Parathyroid adenoma (tissue), 2 donors: ENCODE measurements around the gene MX1.

ENCODE experiments used
- H2AFZ ChIP-seq: fragments of 300-600 bp; sonication (generic); one replicate; pipeline ENCODE4 v1.7.0; 2017; ENCODE audit warnings: antibody characterized with exemption, mild to moderate bottlenecking
- H3K27ac ChIP-seq: fragments of 300-600 bp; sonication (generic); one replicate; pipeline ENCODE4 v1.7.0; 2017
- H3K27me3 ChIP-seq: fragments of 300-600 bp; sonication (generic); one replicate; pipeline ENCODE4 v1.7.0; 2017; ENCODE audit warnings: low read length; ENCODE audit not compliant: control insufficient read depth, insufficient read depth
- H3K36me3 ChIP-seq: fragments of 300-600 bp; sonication (generic); one replicate; pipeline ENCODE4 v1.7.0; 2017; ENCODE audit warnings: low read length; ENCODE audit not compliant: control insufficient read depth, insufficient read depth
- H3K4me1 ChIP-seq: fragments of 300-600 bp; sonication (generic); one replicate; pipeline ENCODE4 v1.7.0; 2017; ENCODE audit warnings: control low read depth
- H3K4me2 ChIP-seq: fragments of 300-600 bp; sonication (generic); one replicate; pipeline ENCODE4 v1.7.0; 2017; ENCODE audit warnings: low read length
- H3K4me3 ChIP-seq: fragments of 300-600 bp; sonication (generic); one replicate; pipeline ENCODE4 v1.7.0; 2017; ENCODE audit warnings: low read depth, low read length
- H3K79me2 ChIP-seq: fragments of 300-600 bp; sonication (generic); one replicate; pipeline ENCODE4 v1.7.0; 2017; ENCODE audit warnings: control low read depth
- H3K9ac ChIP-seq: fragments of 300-600 bp; sonication (generic); one replicate; pipeline ENCODE4 v1.7.0; 2017; ENCODE audit warnings: mild to moderate bottlenecking
- H3K9me3 ChIP-seq: fragments of 300-600 bp; sonication (generic); one replicate; pipeline ENCODE4 v1.7.0; 2017; ENCODE audit warnings: low read length; ENCODE audit not compliant: control insufficient read depth
- CTCF ChIP-seq: fragments of 300-600 bp; sonication (generic); IDR thresholded peaks from one replicate; pipeline ENCODE4 v1.7.0; 2017; ENCODE audit warnings: antibody characterized with exemption, mild to moderate bottlenecking
- donor health status: primary hyperparathyroidism.

The MX1 gene

GRCh38 chr21:41490330-41490729, 64.3 kb downstream of the MX1 start:
- no peaks in the 10 kb centered on the region for H3K36me3 ChIP-seq
- H3K9me3 ChIP-seq = no peaks in the 10 kb centered on the region
- H2AFZ ChIP-seq = no peak overlapping the region
- no peak overlapping the region for H3K9ac ChIP-seq
- no peak overlapping the region for H3K27ac ChIP-seq
- H3K4me3 ChIP-seq = no peak overlapping the region
- H3K27me3 ChIP-seq = no peaks in the 10 kb centered on the region
- H3K79me2 ChIP-seq = no peaks in the 10 kb centered on the region
- H3K4me1 ChIP-seq = no peaks in the 10 kb centered on the region
- no peak overlapping the region for H3K4me2 ChIP-seq
- TF ChIP-seq CTCF = no peak

GRCh38 chr21:41491412-41491811, 65.4 kb downstream of the MX1 start:
- H3K4me3 ChIP-seq = no peak overlapping the region
- no peak overlapping the region for H3K4me2 ChIP-seq
- no peaks in the 10 kb centered on the region for H3K79me2 ChIP-seq
- no peaks in the 10 kb centered on the region for H3K4me1 ChIP-seq
- H3K9me3 ChIP-seq = no peaks in the 10 kb centered on the region
- H2AFZ ChIP-seq = no peak overlapping the region
- TF ChIP-seq CTCF = no peak
- no peak overlapping the region for H3K9ac ChIP-seq
- no peaks in the 10 kb centered on the region for H3K36me3 ChIP-seq
- no peaks in the 10 kb centered on the region for H3K27me3 ChIP-seq
- H3K27ac ChIP-seq = no peak overlapping the region

- Histone ChIP-seq H3K4me3 (no peak overlapping the region), H3K27ac (no peak overlapping the region), H3K4me1 (no peaks in the 10 kb centered on the region), H3K9ac (no peak overlapping the region), H3K79me2 (no peaks in the 10 kb centered on the region), H3K36me3 (no peaks in the 10 kb centered on the region), H3K9me3 (no peaks in the 10 kb centered on the region), H3K27me3 (no peaks in the 10 kb centered on the region), H3K4me2 (no peak overlapping the region), H2AFZ (no peak overlapping the region)
- TF ChIP-seq CTCF = no peak
These were observed 68.2 kb downstream of the MX1 start for GRCh38 chr21:41494242-41494641.

- H3K27ac ChIP-seq = no peak overlapping the region
- no peak for TF ChIP-seq CTCF
- no peaks in the 10 kb centered on the region for H3K36me3 ChIP-seq
- no peaks in the 10 kb centered on the region for H3K27me3 ChIP-seq
- no peaks in the 10 kb centered on the region for H3K4me1 ChIP-seq
- no peak overlapping the region for H3K4me3 ChIP-seq
- no peak overlapping the region for H3K9ac ChIP-seq
- no peaks in the 10 kb centered on the region for H3K79me2 ChIP-seq
- H3K4me2 ChIP-seq = peak overlapping the region; percentile 37
- no peak overlapping the region for H2AFZ ChIP-seq
- no peaks in the 10 kb centered on the region for H3K9me3 ChIP-seq
These were observed 71.0 kb downstream of the MX1 start for GRCh38 chr21:41497008-41497407.

GRCh38 chr21:41497788-41498187, 71.7 kb downstream of the MX1 start:
- no peak for TF ChIP-seq CTCF
- no peak overlapping the region for H3K27ac ChIP-seq

More at GRCh38 chr21:41497788-41498187, 71.7 kb downstream of the MX1 start:
- H3K27me3 ChIP-seq = no peaks in the 10 kb centered on the region
- no peak overlapping the region for H2AFZ ChIP-seq
- no peaks in the 10 kb centered on the region for H3K36me3 ChIP-seq
- no peak overlapping the region for H3K4me2 ChIP-seq
- no peak overlapping the region for H3K4me3 ChIP-seq
- H3K9ac ChIP-seq = no peak overlapping the region
- H3K9me3 ChIP-seq = no peaks in the 10 kb centered on the region
- no peaks in the 10 kb centered on the region for H3K79me2 ChIP-seq
- H3K4me1 ChIP-seq = no peaks in the 10 kb centered on the region
